GM12864 (cell line): Measurements from ENCODE around the gene WDR59.

Experiments used
- DNase-seq: peaks from one replicate; pipeline ENCODE4 v3.0.0-alpha.2; 2011; ENCODE audit warnings: low read depth
- H3K4me3 ChIP-seq: 2 replicates; pipeline ENCODE4 v1.5.1; 2011; ENCODE audit warnings: mild to moderate bottlenecking, low read depth, low read length, control low read depth
- TF ChIP-seq, protein P1 (sequence below): IDR thresholded peaks from 2 replicates; pipeline ENCODE4 v1.5.1; 2011; ENCODE audit warnings: low read depth, mild to moderate bottlenecking, moderate library complexity, low read length, control low read depth, inconsistent platforms; ENCODE audit errors: missing control alignments

Gene WDR59

DNA sequence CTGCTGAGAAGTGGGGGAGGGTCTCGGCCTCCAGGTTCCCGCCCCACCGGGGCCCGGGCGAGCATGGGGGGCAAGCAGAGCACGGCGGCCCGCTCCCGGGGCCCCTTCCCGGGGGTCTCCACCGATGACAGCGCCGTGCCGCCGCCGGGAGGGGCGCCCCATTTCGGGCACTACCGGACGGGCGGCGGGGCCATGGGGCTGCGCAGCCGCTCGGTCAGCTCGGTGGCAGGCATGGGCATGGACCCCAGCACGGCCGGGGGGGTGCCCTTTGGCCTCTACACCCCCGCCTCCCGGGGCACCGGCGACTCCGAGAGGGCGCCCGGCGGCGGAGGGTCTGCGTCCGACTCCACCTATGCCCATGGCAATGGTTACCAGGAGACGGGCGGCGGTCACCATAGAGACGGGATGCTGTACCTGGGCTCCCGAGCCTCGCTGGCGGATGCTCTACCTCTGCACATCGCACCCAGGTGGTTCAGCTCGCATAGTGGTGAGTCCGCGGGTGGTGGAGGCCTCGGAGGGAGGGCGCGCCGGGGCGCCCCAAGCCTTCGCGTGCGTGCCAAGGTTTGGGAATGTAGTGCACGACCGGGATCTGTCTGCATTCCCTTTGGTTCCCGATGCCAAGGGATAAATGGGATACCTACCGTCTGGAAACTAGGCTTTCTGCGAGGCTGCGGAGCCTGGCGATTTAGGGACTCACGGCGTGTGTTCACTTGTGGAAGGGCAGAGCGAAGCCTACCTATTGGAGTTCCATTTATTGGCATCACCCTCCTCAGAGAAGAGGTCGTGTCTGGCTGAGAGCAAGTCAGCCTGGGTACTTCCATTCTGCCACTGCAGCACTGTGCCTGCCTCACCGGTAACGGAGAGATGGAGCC is 14.9 kb upstream of the WDR59 start:
- H3K4me3 ChIP-seq = peak overlapping the region; percentile 80
- TF ChIP-seq, protein P1, sequence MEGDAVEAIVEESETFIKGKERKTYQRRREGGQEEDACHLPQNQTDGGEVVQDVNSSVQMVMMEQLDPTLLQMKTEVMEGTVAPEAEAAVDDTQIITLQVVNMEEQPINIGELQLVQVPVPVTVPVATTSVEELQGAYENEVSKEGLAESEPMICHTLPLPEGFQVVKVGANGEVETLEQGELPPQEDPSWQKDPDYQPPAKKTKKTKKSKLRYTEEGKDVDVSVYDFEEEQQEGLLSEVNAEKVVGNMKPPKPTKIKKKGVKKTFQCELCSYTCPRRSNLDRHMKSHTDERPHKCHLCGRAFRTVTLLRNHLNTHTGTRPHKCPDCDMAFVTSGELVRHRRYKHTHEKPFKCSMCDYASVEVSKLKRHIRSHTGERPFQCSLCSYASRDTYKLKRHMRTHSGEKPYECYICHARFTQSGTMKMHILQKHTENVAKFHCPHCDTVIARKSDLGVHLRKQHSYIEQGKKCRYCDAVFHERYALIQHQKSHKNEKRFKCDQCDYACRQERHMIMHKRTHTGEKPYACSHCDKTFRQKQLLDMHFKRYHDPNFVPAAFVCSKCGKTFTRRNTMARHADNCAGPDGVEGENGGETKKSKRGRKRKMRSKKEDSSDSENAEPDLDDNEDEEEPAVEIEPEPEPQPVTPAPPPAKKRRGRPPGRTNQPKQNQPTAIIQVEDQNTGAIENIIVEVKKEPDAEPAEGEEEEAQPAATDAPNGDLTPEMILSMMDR = peak; percentile 4
- no peak for DNase-seq

DNA sequence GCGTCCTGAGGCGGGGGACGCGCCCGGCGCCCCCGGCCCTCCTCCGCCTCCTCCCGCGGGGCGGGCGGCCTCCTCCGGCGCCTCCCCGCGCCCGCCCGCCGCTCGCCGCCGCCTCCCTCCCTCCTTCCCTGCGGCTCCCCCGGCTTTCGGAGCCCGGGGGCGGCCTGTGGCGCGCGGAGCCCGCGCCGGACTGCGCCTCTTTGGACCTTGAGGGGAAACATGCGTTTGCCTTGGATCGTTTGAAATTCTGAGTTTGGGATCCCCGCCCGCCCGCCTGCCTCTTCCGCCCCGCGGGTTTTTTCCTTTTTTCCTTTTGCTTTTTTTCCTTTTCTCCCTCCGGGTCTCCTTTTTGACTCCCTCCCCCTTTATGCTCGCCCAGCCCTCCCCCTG is 14.3 kb upstream of the WDR59 start:
- peak overlapping the region; percentile 80 for H3K4me3 ChIP-seq
- TF ChIP-seq, protein P1 = no peak
- DNase-seq = no peak

DNA sequence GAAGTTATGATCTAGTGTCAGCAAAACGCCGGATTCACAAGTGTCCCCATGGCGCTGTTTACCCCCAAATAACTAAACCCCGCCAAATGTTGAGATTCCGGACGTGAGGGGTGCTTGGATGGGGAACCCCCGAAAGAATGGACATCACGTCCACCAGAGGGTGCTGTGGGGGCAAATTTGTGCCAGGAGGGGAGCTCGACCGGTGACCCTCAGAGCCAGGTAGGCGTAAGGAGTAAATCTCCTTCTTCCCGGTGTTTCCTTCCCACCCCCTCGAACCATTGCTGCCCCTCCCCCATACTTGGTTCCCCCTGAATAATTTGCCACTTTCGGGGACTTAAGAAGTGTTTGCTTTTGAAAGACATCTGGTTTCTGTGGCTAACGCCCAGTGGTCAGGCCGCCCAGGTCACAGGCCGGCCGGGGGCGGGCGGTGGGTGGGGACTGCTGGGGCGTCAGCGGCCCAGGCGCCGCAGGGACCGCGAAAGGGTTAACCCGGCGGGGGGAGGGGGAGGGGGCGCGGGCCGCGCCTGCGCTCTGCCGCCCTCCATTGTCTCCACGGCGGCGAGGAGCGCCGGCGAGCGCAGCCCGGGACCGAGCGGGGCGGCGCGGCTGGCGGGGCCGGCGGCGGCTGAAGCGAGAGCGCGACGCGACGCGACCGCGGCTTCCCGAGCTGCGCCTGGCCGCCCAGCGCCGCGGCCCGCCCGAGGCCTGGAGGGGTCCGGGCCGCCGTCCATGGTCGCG is 13.7 kb upstream of the WDR59 start, which contains the start of gene ZNRF1:
TSS of gene ZNRF1 (plus strand) at position 544 of the 738 bp plus-strand sequence. CDS start 648 bp downstream, outside the sequence.
- H3K4me3 ChIP-seq = peak within 1 kb of the TSS; percentile 80
- peak; percentile 63 for DNase-seq
- TF ChIP-seq, protein P1 = peak; percentile 70

DNA sequence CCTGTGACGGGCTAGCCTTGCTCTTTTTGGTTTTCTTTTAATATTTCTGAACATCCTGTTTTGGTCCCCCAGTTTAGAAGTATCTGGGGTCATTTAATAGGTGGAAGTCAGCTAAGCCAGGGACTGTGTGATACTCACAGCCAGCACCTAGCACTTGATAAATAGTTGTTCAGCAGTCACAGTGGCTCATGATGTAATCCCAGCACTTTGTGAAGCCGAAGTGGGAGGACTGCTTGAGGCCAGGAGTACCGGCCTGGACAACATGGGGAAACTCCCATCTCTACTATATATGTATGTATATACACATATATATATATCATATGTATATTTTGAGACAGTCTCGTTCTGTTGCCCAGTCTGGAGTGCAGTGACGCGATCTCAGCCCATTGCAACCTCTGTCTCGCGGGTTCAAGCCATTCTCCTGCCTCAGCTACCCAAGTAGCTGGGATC is 12.1 kb upstream of the WDR59 start:
- TF ChIP-seq, protein P1 = no peak

DNA sequence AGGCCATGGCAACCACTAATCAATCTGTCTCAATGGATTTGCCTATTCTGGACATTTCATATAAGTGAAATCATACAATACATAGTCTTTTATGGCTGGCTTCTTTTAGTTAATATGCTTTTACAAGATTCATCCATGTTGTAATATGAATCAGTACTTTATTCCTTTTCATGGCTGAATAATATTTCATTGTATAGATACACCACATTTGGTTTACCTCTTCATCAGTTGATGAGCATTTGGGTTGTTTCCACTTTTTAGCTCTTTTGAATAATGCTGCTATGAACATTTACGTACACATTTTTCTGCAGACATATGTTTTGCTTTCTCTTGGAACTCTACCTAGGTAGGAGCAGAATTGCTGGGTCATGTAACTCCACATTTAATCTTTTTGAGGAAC is 11.1 kb upstream of the WDR59 start:
- TF ChIP-seq, protein P1 = no peak
- H3K4me3 ChIP-seq = no peak overlapping the region
- no peak for DNase-seq

More for the DNA sequence above, 12.1 kb upstream of the WDR59 start:
- no peak overlapping the region for H3K4me3 ChIP-seq
- no peak for DNase-seq

DNA sequence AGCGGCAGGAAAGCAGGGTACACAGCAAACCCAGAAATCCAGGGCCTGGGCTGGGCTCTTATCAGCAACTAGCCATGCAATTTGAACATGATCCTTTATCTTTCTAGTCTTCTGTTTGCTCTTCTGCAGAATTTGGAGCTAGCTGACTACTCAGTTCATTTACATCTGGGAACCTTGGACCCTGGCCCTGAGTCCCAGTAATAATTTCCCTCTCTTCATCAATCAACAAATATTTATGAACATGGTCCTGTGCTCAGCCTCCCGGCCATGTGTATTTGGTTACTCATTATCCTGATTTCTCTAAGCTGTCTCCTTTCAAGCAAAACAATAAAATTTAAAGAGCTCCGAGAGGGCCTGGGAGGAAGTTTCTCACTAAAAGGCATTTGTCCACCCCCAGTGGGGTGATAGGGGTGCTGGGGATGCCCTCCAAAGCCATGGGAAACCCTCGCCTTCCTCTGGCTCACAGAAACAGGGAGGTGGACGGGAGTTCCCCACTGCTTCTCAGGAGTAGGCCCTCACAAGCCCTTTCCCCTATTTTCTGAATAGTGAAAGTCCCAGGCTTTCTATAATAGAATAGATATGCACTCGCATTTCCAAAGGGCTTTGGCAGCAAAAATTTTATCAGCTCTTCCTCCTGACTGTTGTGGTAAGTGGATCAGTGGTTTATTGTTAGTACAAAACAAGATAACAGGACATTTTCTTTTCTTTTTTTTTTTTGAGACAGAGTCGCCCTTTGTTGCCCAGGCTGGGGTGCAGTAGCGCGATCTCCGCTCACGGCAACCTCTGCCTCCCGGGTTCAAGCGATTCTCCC is 6.9 kb upstream of the WDR59 start:
- DNase-seq = no peak
- TF ChIP-seq, protein P1 = no peak
- H3K4me3 ChIP-seq = no peak overlapping the region
